ENCODE results near the gene UBE3B. TPM values are rescaled to one million over a fixed set of nuclear protein-coding genes. Genes with fewer than 3 reads are reported as not detected.

Gene UBE3B
- total and polyA plus RNA-seq, 2 donors (not counting 1 experiment from before 2014, with no cell fraction given): 27.2 to 52.1 TPM

GRCh38 chr12:109493938-109494337 lies 16.5 kb downstream of the UBE3B start:
- Histone ChIP-seq H3K79me2 (ENCODE audit: control insufficient read depth, insufficient read depth, low read length) (no peaks in the 10 kb centered on the region), H3K27ac (ENCODE audit: low read length in 2 of 2) (no peak overlapping the region), H3K9me3 (ENCODE audit: control extremely low read depth in 1 of 3, control insufficient read depth in 2 of 3, insufficient read depth in 1 of 3, low read length in 2 of 3) (peaks cover 0 to 2% (median 0%) of the 10 kb centered on the region in 3 donors), H4K20me1 (ENCODE audit: control insufficient read depth, insufficient read depth, low read length, poor library complexity, severe bottlenecking) (no peaks in the 10 kb centered on the region), H3K36me3 (replicated peaks in 1 of 2; ENCODE audit: control extremely low read depth in 1 of 2, control insufficient read depth in 1 of 2, extremely low read depth in 1 of 2, insufficient read depth in 2 of 2, low read length in 1 of 2) (peaks cover 4 to 69% of the 10 kb centered on the region in 2 experiments), H3K27me3 (replicated peaks in 1 of 4; ENCODE audit: control extremely low read depth in 1 of 4, control insufficient read depth in 3 of 4, insufficient read depth in 4 of 4, low read length in 3 of 4) (no peaks in the 10 kb centered on the region), H2AFZ (ENCODE audit: insufficient read depth, low read depth, low read length, poor library complexity, severe bottlenecking) (no peak overlapping the region), H3K9ac (ENCODE audit: low read length) (no peak overlapping the region), H3K4me1 (ENCODE audit: control insufficient read depth in 2 of 2, insufficient read depth in 2 of 2, low read length in 2 of 2) (no peaks in the 10 kb centered on the region), H3K4me3 (ENCODE audit: control extremely low read depth in 1 of 5, extremely low read depth in 1 of 5, insufficient read depth in 1 of 5, low read depth in 2 of 5, low read length in 4 of 5) (no peak overlapping the region), H3K4me2 (replicated peaks; ENCODE audit: low read depth, low read length, poor library complexity, severe bottlenecking) (no peak overlapping the region)
- ATAC-seq (ENCODE audit: low read depth) (no peak), DNase-seq (no peak)
- H3K27me3 Mint-ChIP-seq: no peaks in the 10 kb centered on the region
- H3K4me1 Mint-ChIP-seq: no peaks in the 10 kb centered on the region
- no peak overlapping the region for H3K4me3 Mint-ChIP-seq
- CTCF ChIA-PET: interaction anchor here (1.9 kb wide), 1 partner anchor 25 kb away, joined by 5 read pairs; no protein-coding TSS in a partner anchor
- WGBS (ENCODE audit: insufficient coverage): 100% methylated on average over 1 of the region's 1 CpG
- intact Hi-C loops (cut with micrococcal nuclease): no loop called here
- H3K9me3 Mint-ChIP-seq (ENCODE audit: insufficient read depth): no peaks in the 10 kb centered on the region
- H3K27ac Mint-ChIP-seq: no peak overlapping the region
- POLR2A ChIA-PET: no interaction called here
- no peak for TF ChIP-seq CTCF (IDR thresholded peaks at IDR 0.05)
- TF ChIP-seq EZH2 (IDR thresholded peaks at IDR 0.05; ENCODE audit: borderline replicate concordance, insufficient read depth, low read depth, low read length, poor library complexity, severe bottlenecking): no peak

- no peak for DNase-seq
- Histone ChIP-seq H3K4me3 (ENCODE audit: control extremely low read depth in 1 of 5, extremely low read depth in 1 of 5, insufficient read depth in 1 of 5, low read depth in 2 of 5, low read length in 4 of 5) (no peak overlapping the region), H3K4me2 (replicated peaks; ENCODE audit: low read depth, low read length, poor library complexity, severe bottlenecking) (no peak overlapping the region), H2AFZ (ENCODE audit: insufficient read depth, low read depth, low read length, poor library complexity, severe bottlenecking) (no peak overlapping the region), H3K36me3 (replicated peaks in 1 of 2; ENCODE audit: control extremely low read depth in 1 of 2, control insufficient read depth in 1 of 2, extremely low read depth in 1 of 2, insufficient read depth in 2 of 2, low read length in 1 of 2) (peaks cover 4 to 69% of the 10 kb centered on the region in 2 experiments), H3K9ac (ENCODE audit: low read length) (no peak overlapping the region), H3K27ac (ENCODE audit: low read length in 2 of 2) (no peak overlapping the region), H3K79me2 (ENCODE audit: control insufficient read depth, insufficient read depth, low read length) (no peaks in the 10 kb centered on the region), H4K20me1 (ENCODE audit: control insufficient read depth, insufficient read depth, low read length, poor library complexity, severe bottlenecking) (no peaks in the 10 kb centered on the region), H3K27me3 (replicated peaks in 1 of 4; ENCODE audit: control extremely low read depth in 1 of 4, control insufficient read depth in 3 of 4, insufficient read depth in 4 of 4, low read length in 3 of 4) (no peaks in the 10 kb centered on the region), H3K9me3 (ENCODE audit: control extremely low read depth in 1 of 3, control insufficient read depth in 2 of 3, insufficient read depth in 1 of 3, low read length in 2 of 3) (peaks cover 0 to 2% (median 0%) of the 10 kb centered on the region in 3 donors), H3K4me1 (ENCODE audit: control insufficient read depth in 2 of 2, insufficient read depth in 2 of 2, low read length in 2 of 2) (no peaks in the 10 kb centered on the region)
- ChIA-PET CTCF (interaction anchor here (1.9 kb wide), 1 partner anchor 24 kb away, joined by 5 read pairs; no protein-coding TSS in a partner anchor), POLR2A (no interaction called here)
- 92% methylated on average over 4 of the region's 7 CpGs for WGBS (ENCODE audit: insufficient coverage)
- Mint-ChIP-seq H3K9me3 (ENCODE audit: insufficient read depth) (no peaks in the 10 kb centered on the region), H3K27me3 (no peaks in the 10 kb centered on the region), H3K27ac (no peak overlapping the region), H3K4me3 (no peak overlapping the region), H3K4me1 (no peaks in the 10 kb centered on the region)
- intact Hi-C loops (cut with micrococcal nuclease): no loop called here
- ATAC-seq (ENCODE audit: low read depth): no peak
- TF ChIP-seq EZH2 (IDR thresholded peaks at IDR 0.05; ENCODE audit: borderline replicate concordance, insufficient read depth, low read depth, low read length, poor library complexity, severe bottlenecking) (no peak), CTCF (IDR thresholded peaks at IDR 0.05) (no peak)
Measured at GRCh38 chr12:109494348-109494881, 17.0 kb downstream of the UBE3B start.

Data from B cell (primary cell).